ENCODE results near the gene PNPLA7.
"Not testable (repeated sequence)": the region's sequence is repeated elsewhere in the genome, so short reads cannot be mapped to it uniquely, and the experiment has no call there.

Gene PNPLA7

GRCh38 chr9:137516144-137516917 is 33.9 kb downstream of the PNPLA7 start:
- no peak for DNase-seq (ENCODE audit: low read depth in 2 of 2, low spot score in 1 of 2)

DNA sequence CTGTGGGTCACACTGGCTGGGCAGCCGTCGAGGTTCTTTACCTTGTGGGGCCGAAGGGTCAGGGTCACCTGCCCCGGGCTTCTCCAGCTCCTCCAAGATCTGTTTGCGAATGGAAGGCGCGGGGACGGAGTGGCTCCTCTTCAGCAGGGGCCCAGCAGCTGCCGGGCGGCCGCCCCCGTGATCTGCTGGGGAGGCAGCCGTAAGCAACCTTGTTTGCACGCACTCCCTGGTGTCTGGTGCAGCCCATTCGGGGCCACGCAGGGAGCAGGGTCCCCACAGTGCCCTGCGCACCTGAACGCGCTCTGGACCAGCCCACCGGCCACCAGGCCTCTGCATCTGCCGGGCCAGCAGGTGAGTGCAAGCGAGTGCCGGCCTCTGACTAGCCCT is 34.9 kb downstream of the PNPLA7 start:
- no peak for DNase-seq (ENCODE audit: low read depth in 2 of 2, low spot score in 1 of 2)

DNA sequence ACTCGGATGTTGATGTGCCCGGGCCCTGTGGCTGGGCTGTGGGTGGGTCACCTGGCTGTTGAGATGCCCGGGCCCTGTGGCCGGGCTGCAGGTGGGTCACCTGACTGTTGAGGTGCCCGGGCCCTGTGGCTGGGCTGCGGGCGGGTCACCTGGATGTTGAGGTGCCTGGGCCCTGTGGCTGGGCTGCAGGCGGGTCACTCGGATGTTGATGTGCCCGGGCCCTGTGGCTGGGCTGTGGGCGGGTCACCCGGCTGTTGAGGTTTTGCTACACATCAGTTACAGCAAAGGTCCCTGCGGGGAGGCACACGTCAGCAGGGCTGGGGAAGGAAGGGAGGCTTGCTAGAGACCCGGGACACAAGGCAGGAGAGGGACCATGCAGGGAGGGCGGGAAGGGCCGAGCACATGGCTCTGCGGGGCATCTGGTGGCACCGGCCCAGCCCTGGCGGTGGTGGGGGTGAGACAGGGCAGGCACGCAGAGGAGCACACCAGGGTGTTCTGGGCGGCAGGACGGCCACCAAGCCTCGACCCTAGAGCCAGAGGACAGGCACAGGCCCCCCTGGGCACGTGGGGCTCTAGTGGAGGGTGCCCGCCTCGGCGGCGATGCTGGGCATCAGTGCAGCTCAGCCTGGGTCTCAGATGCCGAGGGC is 35.4 kb downstream of the PNPLA7 start:
- DNase-seq (ENCODE audit: low read depth in 2 of 2, low spot score in 1 of 2), result no peak

GRCh38 chr9:137513801-137514570 is 36.2 kb downstream of the PNPLA7 start:
- not testable (repeated sequence) for DNase-seq (ENCODE audit: low read depth in 2 of 2, low spot score in 1 of 2)

GRCh38 chr9:137513136-137513535 is 37.1 kb downstream of the PNPLA7 start:
- DNase-seq (ENCODE audit: low read depth in 2 of 2, low spot score in 1 of 2), result not testable (repeated sequence)

DNA sequence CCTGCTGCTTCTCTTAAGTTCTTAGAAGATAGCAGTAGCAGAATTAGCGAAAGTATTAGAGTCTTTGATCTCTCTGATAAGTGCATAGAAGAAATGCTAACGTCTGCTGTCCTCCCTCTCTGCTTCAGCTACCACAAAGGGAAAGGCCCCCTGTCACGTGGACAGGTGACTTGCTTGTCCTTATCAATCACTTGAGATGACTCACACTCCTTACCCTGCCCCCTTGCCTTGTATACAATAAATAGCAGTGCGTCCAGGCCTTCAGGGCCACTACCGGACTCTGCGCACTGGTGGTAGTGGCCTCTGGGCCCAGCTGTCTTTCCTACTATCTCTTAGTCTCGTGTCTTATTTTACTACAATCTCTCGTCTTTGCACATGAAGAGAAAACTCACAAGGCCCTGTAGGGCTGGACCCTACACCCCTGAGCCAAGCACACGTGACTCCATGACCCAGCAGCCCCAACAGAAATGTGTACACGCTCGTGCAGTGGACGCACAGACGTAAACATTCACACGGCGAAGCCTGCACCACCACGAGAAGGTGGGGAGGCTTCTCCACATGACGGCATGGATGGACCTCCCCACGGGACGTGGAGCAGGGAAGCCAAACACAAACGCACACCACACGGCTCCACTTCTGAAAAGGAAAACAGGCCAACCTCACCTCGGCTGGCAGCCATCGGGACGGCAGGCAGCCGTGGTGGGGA is 38.3 kb downstream of the PNPLA7 start:
- no peak for DNase-seq (ENCODE audit: low read depth in 2 of 2, low spot score in 1 of 2)

GRCh38 chr9:137511126-137511525 is 39.1 kb downstream of the PNPLA7 start:
- DNase-seq (ENCODE audit: low read depth in 2 of 2, low spot score in 1 of 2), result not testable (repeated sequence)

- DNase-seq (ENCODE audit: low read depth in 2 of 2, low spot score in 1 of 2), result no peak
Measured at GRCh38 chr9:137509198-137509597, 41.0 kb downstream of the PNPLA7 start.

DNA sequence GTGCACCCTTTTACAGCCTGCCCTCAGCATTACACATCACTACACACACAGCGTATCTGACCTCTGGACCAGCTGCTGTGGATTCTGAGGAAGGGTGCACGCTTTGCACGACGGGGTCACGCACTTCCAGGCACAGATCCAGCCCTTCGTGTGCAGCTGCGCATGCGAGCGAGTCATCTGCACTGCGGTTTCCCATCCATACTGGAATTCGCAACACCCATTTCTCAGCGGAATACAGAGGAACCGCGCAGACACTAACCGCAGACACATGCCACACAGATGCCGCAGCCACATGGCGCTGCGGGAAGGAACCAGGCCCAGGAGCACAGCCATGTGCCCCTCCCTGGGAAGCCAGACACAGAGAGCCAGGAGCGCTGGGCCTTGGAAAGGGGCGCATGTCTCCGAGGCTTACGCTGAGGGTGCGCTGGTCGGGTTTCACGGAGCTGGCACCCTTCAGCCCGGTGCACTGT is 43.5 kb downstream of the PNPLA7 start:
- no peak for DNase-seq (ENCODE audit: low read depth in 2 of 2, low spot score in 1 of 2)

DNA sequence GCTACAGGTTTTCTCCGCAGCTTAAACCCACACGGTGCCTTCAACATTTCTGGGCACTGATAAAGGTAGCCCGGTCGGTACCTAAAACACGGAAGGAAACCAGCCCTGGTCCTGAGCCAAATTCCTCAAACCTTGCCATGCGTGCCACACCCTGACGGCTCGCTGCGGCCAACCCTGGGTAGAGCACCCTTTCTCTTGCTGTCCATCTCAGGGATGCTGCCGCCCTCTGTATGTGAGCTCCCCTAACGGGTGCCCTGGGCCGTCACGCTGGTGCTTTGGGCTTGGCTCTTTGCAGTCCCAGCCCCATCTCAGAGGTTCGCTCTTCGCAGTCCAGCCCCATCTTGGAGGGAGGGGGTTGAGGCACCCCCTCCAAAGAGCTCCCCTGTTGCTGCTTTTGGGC is 43.9 kb downstream of the PNPLA7 start:
- DNase-seq (ENCODE audit: low read depth in 2 of 2, low spot score in 1 of 2), result no peak

DNA sequence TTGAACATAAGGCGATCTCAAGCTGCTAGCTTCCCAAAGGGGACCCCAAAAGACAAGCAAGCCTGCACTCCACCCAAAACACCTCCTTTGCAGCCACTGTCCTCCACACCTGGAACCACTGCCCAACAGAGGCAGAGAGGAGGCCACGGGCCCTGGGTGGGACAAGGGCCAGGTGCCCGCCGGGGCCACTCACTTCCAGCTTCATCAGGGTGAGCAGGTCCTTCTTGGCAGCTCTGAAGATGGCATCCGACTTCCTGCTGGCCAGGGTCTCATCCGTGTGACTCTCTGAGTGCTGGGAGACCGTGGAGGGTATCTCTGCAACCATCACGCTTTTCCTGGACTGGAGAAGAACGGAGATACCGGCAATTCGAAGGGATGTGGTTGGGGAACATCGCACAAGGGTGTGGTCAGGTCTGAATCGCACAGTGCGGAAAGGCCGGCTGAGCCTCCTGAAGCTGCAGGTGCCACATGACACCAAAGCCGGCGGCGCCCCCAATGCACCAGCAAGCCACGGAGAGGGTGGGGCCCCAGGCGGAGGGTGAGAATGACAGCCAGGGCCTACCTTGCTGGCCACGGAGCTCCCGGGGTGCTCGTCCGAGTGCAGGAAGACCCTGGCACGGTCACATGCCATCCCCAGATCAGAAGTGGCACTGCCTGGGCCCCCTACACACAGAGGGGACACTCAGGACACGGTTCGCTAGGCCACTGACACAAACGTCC is 44.6 kb downstream of the PNPLA7 start:
- no peak for DNase-seq (ENCODE audit: low read depth in 2 of 2, low spot score in 1 of 2)

DNA sequence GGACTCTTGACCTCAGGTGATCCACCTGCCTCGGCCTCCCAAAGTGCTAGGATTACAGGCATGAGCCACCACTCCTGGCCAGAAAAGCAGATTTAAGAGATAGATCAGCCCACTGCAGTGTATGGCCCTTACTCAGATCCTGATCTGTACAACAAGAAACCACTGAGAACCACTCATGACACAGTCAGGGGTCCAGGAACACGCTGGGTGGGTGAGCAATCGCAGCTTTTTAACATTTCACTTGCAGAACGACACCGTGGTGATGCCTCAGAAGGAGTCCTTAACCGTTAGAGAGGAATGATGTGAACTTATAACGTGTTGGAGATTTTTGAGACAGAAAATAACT is 45.8 kb downstream of the PNPLA7 start:
- DNase-seq (ENCODE audit: low read depth in 2 of 2, low spot score in 1 of 2), result no peak

- no peak for DNase-seq (ENCODE audit: low read depth in 2 of 2, low spot score in 1 of 2)
Measured at GRCh38 chr9:137502008-137502911, 47.9 kb downstream of the PNPLA7 start.

GRCh38 chr9:137501457-137501856 is 48.7 kb downstream of the PNPLA7 start:
- no peak for DNase-seq (ENCODE audit: low read depth in 2 of 2, low spot score in 1 of 2)

GRCh38 chr9:137500666-137501397 is 49.4 kb downstream of the PNPLA7 start:
- DNase-seq (ENCODE audit: low read depth in 2 of 2, low spot score in 1 of 2), result no peak

DNA sequence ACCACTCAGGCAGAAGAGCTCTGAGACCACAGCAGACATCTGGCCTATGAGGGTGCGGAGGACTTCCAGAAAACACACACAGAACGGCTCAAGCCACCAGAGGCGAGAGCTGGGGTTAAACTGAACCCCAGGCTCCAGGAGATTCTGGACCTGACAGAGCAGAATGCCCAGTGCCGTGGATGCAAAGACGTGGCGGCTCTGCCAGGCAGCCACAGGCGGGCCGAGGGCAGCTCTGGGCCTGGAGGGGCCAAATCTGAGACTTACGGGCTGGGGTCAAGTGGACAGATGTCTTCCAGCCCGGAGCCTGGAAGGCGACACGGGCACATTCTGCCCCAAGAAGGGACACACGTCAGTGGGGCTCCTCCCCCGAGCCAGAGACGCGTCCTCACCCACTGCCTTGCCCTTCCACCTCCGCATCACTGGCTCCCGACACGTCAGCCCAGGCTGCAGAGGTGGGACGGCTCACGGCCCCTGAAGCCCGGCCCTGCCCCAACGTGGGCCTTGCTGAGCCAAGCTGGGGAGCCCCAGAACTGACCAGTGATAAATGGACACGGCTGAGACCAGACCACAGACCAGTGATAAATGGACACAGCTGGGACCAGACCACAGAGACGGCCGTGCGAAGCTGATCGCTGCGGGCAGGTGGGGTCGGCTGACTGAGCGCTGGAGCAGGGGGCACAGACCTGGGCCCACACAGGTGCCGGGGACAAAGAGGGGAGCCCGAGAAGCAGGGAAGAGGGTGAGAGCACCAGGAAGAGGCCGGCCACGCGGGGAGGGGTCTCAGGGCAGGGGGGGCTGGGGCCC is 50.1 kb downstream of the PNPLA7 start:
- no peak for DNase-seq (ENCODE audit: low read depth in 2 of 2, low spot score in 1 of 2)

GRCh38 chr9:137499416-137499815 is 50.8 kb downstream of the PNPLA7 start:
- no peak for DNase-seq (ENCODE audit: low read depth in 2 of 2, low spot score in 1 of 2)

DNA sequence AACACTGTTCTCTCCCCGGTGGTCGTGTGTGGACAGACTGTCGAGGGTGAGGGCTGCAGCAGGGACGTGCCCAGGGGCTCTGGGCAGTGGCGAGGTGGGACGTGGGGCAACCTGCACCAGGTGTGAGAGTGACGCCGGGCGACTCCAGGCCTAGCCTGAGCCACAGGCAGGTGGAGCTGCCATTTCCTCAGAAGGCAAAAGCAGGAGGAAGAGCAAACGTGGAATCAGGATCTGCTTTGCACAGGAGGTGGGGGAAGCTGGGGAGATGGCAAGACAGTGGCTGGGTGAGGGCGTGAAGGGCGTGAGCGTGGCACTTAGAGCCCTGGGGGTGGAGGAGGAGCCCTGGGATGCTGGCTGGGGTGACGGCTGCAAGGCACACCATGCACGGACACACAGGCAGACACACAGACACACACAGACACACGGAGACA is 51.5 kb downstream of the PNPLA7 start:
- DNase-seq (ENCODE audit: low read depth in 2 of 2, low spot score in 1 of 2), result no peak
